Endothelial cell of umbilical vein (primary cell): ENCODE results near the gene IRF2BP2. TPM values are rescaled to one million over a fixed set of nuclear protein-coding genes. Genes with fewer than 3 reads are reported as not detected.

ENCODE experiments used
- BruUV-seq: library from RNA; stranded (reverse); fragments of 400-500 nt; replicated peaks from 2 replicates; lab custom pipeline; 2021; lab: Mats Ljungman, UMichigan
- CTCF ChIA-PET: fragments of 300-600, 350-600 bp; sonication (Branson Sonifier 250); formaldehyde crosslinking; loops from one replicate; lab custom pipeline; 2021; ENCODE audit warnings: antibody characterized with exemption, inconsistent platforms; lab: Charles Lee
- POLR2A ChIA-PET: fragments of 300-600, 350-600 bp; sonication (Branson Sonifier 250); formaldehyde crosslinking; loops from one replicate; lab custom pipeline; 2021; ENCODE audit warnings: antibody characterized with exemption, inconsistent platforms; lab: Charles Lee
- DNase-seq: peaks from one replicate; pipeline ENCODE4 v3.0.0-alpha.2; 2011; ENCODE audit warnings: low read depth, low spot score
- FAIRE-seq: peaks from 2 replicates; lab custom pipeline; 2011; peaks lifted over from hg19 to GRCh38; lab: Jason Lieb, UNC
- H2AFZ ChIP-seq: 2 replicates; pipeline ENCODE4 v1.6.0; 2012; ENCODE audit warnings: low read depth, low read length, control low read depth, inconsistent platforms
- H3K27ac ChIP-seq: 2 replicates; pipeline ENCODE4 v1.5.1; 2011; ENCODE audit warnings: low read depth, mild to moderate bottlenecking, control low read depth, low read length, moderate library complexity; ENCODE audit not compliant: insufficient read depth
- H3K27me3 ChIP-seq, 2 experiments: 2 replicates each; pipeline versions ENCODE4 v1.6.0 to v1.6.1; 2011; ENCODE audit warnings: low read length in 2 of 2, mixed read lengths in 1 of 2; ENCODE audit not compliant: control insufficient read depth in 2 of 2, insufficient read depth in 2 of 2
- H3K36me3 ChIP-seq, 2 experiments: 2 replicates in 1 of 2; 3 replicates in 1 of 2; pipeline ENCODE4 v1.5.1; 2011; ENCODE audit warnings: low read length in 2 of 2, mild to moderate bottlenecking in 1 of 2, moderate library complexity in 1 of 2; ENCODE audit not compliant: control insufficient read depth in 2 of 2, insufficient read depth in 2 of 2; ENCODE audit errors: extremely low read depth in 1 of 2
- H3K4me1 ChIP-seq: 3 replicates; pipeline ENCODE4 v1.5.1; 2011; ENCODE audit warnings: mild to moderate bottlenecking, low read length; ENCODE audit not compliant: control insufficient read depth, insufficient read depth; ENCODE audit errors: extremely low read depth
- H3K4me2 ChIP-seq: 2 replicates; pipeline ENCODE4 v1.6.1; 2011; ENCODE audit warnings: low read length, control low read depth, mixed read lengths; ENCODE audit not compliant: insufficient read depth
- H3K4me3 ChIP-seq, 3 experiments: fragments of 200-600 bp in 1 of 3; sonication (generic), shearing (Covaris generic) in 1 of 3; replicated peaks in 1 of 3; 2 replicates each; pipeline ENCODE4 v1.5.1; 2011 to 2016; ENCODE audit warnings: control low read depth in 3 of 3, low read length in 3 of 3, mild to moderate bottlenecking in 2 of 3, inconsistent platforms in 1 of 3, low read depth in 1 of 3, moderate library complexity in 1 of 3; ENCODE audit not compliant: insufficient read depth in 1 of 3
- H3K79me2 ChIP-seq: 2 replicates; pipeline ENCODE4 v1.6.0; 2012; ENCODE audit warnings: low read length, inconsistent platforms; ENCODE audit not compliant: control insufficient read depth, insufficient read depth
- H3K9ac ChIP-seq: replicated peaks from 2 replicates; pipeline ENCODE3; 2011; ENCODE audit warnings: low read length, control low read depth; ENCODE audit not compliant: insufficient read depth; ENCODE audit errors: extremely low read depth
- H3K9me1 ChIP-seq: replicated peaks from 3 replicates; pipeline ENCODE4 v1.6.0; 2011; ENCODE audit warnings: mild to moderate bottlenecking, low read length; ENCODE audit not compliant: control insufficient read depth, insufficient read depth; ENCODE audit errors: extremely low read depth
- H3K9me3 ChIP-seq: replicated peaks from 2 replicates; pipeline ENCODE4 v1.5.1; 2012; ENCODE audit warnings: low read length, inconsistent platforms; ENCODE audit not compliant: control insufficient read depth, insufficient read depth
- H4K20me1 ChIP-seq: replicated peaks from 2 replicates; pipeline ENCODE3; 2011; ENCODE audit warnings: mild to moderate bottlenecking, low read length; ENCODE audit not compliant: control insufficient read depth, insufficient read depth; ENCODE audit errors: extremely low read depth
- EZH2 ChIP-seq: IDR thresholded peaks from 2 replicates; pipeline ENCODE4 v1.6.1; 2012; ENCODE audit warnings: borderline replicate concordance, low read depth, mild to moderate bottlenecking, moderate library complexity, low read length, inconsistent platforms; ENCODE audit not compliant: severe bottlenecking
- FOS ChIP-seq: IDR thresholded peaks from 2 replicates; pipeline ENCODE4 v1.6.1; 2011; ENCODE audit warnings: mild to moderate bottlenecking, low read length, moderate library complexity, borderline replicate concordance; ENCODE audit not compliant: insufficient read depth
- GATA2 ChIP-seq: IDR thresholded peaks from 2 replicates; pipeline ENCODE4 v1.7.0; 2011; ENCODE audit warnings: low read depth, mild to moderate bottlenecking, moderate library complexity, mixed read lengths, low read length; ENCODE audit not compliant: insufficient read length, insufficient read depth
- JUN ChIP-seq: IDR thresholded peaks from 2 replicates; pipeline ENCODE4 v1.6.1; 2011; ENCODE audit warnings: borderline replicate concordance, low read depth; ENCODE audit not compliant: insufficient read length, insufficient read depth
- MAX ChIP-seq: IDR thresholded peaks from 2 replicates; pipeline ENCODE4 v1.6.1; 2011; ENCODE audit not compliant: insufficient read depth, insufficient read length
- MYC ChIP-seq: IDR thresholded peaks from one replicate; pipeline ENCODE4 v1.6.1; 2011; ENCODE audit warnings: mild to moderate bottlenecking, low read depth, low read length
- POLR2A ChIP-seq: IDR thresholded peaks from 2 replicates; pipeline ENCODE4 v1.6.1; 2012; ENCODE audit warnings: low read depth, mild to moderate bottlenecking, control low read depth, low read length
- POLR2AphosphoS5 ChIP-seq: IDR thresholded peaks from 2 replicates; pipeline ENCODE4 v1.6.1; 2012; ENCODE audit warnings: low read depth, mild to moderate bottlenecking, control low read depth, low read length, moderate library complexity; ENCODE audit not compliant: insufficient read depth
- dilution Hi-C: fragments of 300-500 bp; cut with MboI; formaldehyde crosslinking; loops from one replicate; pipeline ENCODE4 v1.15.0; 2019; ENCODE audit warnings: low sequenced_read_pairs; ENCODE audit not compliant: extremely low pct_ligation_motif_present
- intact Hi-C: fragments of 100-400 bp; cut with micrococcal nuclease; formaldehyde crosslinking; loops from one replicate; pipeline ENCODE4 v1.10.0; 2022
- polyA plus RNA-seq, 4 experiments: library from polyadenylated mRNA; depleted of rRNA in 3 of 4; stranded (reverse) in 3 of 4; unstranded in 1 of 4; fragments of >200 nt; gene quantifications; 2 replicates each; pipeline versions ENCODE4 v1.2.1 to v1.2.3, GENCODE V29; 2011 to 2012; ENCODE audit warnings: missing spikeins in 1 of 4
- total RNA-seq: library from RNA; stranded (reverse); gene quantifications from 2 replicates; pipeline ENCODE4 v1.2.3, GENCODE V29; 2021
- TF ChIP-seq, protein P1 (sequence below), 2 donors: IDR thresholded peaks; 1 replicate in 1 of 2; 2 replicates in 1 of 2; pipeline ENCODE4 v1.5.1; 2011; ENCODE audit warnings: low read length in 2 of 2, mild to moderate bottlenecking in 2 of 2, moderate library complexity in 2 of 2, control low read depth in 1 of 2, inconsistent platforms in 1 of 2, low read depth in 1 of 2; ENCODE audit not compliant: insufficient read depth in 1 of 2; ENCODE audit errors: extremely low read depth in 1 of 2

The IRF2BP2 gene
- total and polyA plus RNA-seq, 2 donors (not counting 3 experiments of a cell fraction or from before 2014, with no cell fraction given) = 66.6 to 109 TPM

DNA sequence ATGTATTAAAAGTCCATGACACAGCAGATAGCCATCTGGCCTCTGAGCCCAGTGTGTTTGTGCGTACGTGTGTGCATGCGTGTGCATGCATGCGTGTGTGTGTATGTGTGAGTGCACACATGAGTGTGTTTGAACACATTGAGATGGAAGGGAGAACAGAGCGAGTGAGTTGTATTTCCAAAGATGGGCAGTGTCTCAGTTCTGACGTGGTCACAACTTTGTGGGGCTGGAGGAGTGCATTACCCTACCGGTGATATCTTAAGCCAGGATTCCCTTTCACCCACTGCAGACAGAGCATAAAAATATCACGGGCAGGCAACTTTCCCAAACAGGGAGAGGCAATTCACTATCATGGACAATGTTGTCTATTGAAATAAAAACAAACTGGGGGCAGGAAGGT, 27.8 kb downstream of the IRF2BP2 start:
- no TSS peak for BruUV-seq
- intact Hi-C loops = no loop called here
- Histone ChIP-seq H2AFZ (no peak overlapping the region), H3K27ac (no peak overlapping the region), H3K27me3 (peaks cover 0 to 6% of the 10 kb centered on the region in 2 experiments), H3K4me2 (no peak overlapping the region), H3K9ac (no peak overlapping the region), H3K9me1 (no peaks in the 10 kb centered on the region), H3K79me2 (no peaks in the 10 kb centered on the region), H3K9me3 (no peaks in the 10 kb centered on the region), H4K20me1 (no peaks in the 10 kb centered on the region), H3K4me3 (no peak overlapping the region), H3K4me1 (no peaks in the 10 kb centered on the region), H3K36me3 (no peaks in the 10 kb centered on the region)
- POLR2A ChIA-PET = no interaction called here
- CTCF ChIA-PET = no interaction called here
- DNase-seq (no peak), FAIRE-seq (no peak)
- no peak for TF ChIP-seq FOS
- no peak for TF ChIP-seq MAX
- no peak for TF ChIP-seq EZH2
- TF ChIP-seq, protein P1, sequence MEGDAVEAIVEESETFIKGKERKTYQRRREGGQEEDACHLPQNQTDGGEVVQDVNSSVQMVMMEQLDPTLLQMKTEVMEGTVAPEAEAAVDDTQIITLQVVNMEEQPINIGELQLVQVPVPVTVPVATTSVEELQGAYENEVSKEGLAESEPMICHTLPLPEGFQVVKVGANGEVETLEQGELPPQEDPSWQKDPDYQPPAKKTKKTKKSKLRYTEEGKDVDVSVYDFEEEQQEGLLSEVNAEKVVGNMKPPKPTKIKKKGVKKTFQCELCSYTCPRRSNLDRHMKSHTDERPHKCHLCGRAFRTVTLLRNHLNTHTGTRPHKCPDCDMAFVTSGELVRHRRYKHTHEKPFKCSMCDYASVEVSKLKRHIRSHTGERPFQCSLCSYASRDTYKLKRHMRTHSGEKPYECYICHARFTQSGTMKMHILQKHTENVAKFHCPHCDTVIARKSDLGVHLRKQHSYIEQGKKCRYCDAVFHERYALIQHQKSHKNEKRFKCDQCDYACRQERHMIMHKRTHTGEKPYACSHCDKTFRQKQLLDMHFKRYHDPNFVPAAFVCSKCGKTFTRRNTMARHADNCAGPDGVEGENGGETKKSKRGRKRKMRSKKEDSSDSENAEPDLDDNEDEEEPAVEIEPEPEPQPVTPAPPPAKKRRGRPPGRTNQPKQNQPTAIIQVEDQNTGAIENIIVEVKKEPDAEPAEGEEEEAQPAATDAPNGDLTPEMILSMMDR (IDR thresholded peaks at IDR 0.05; ENCODE audit: extremely low read depth in 1 of 2, insufficient read depth in 1 of 2, low read depth in 1 of 2, low read length in 2 of 2) = no peak
- dilution Hi-C loops = no loop called here

- no TSS peak for BruUV-seq
These were observed 28.8 kb downstream of the IRF2BP2 start for GRCh38 chr1:234581063-234581714.

More at GRCh38 chr1:234581063-234581714, 28.8 kb downstream of the IRF2BP2 start:
- Histone ChIP-seq H3K4me3 (no peak overlapping the region), H3K27me3 (peaks cover 0 to 1% of the 10 kb centered on the region in 2 experiments), H2AFZ (no peak overlapping the region), H3K9ac (no peak overlapping the region), H3K4me1 (no peaks in the 10 kb centered on the region), H3K36me3 (no peaks in the 10 kb centered on the region), H4K20me1 (no peaks in the 10 kb centered on the region), H3K79me2 (no peaks in the 10 kb centered on the region), H3K4me2 (no peak overlapping the region), H3K27ac (no peak overlapping the region), H3K9me3 (no peaks in the 10 kb centered on the region), H3K9me1 (no peaks in the 10 kb centered on the region)
- dilution Hi-C loops = no loop called here
- FAIRE-seq (no peak), DNase-seq (no peak)
- ChIA-PET POLR2A (no interaction called here), CTCF (no interaction called here)
- TF ChIP-seq POLR2A (no peak), GATA2 (no peak), EZH2 (no peak), POLR2AphosphoS5 (no peak), MYC (no peak), JUN (no peak), FOS (no peak), MAX (no peak)
- TF ChIP-seq, protein P1 (IDR thresholded peaks at IDR 0.05; ENCODE audit: extremely low read depth in 1 of 2, insufficient read depth in 1 of 2, low read depth in 1 of 2, low read length in 2 of 2) = no peak
- intact Hi-C loops = no loop called here
